BE2C (cell line): ENCODE results near the gene LINC00237.
A peak's percentile ranks its signal among the peaks of the same experiment; 100 is the strongest.

Experiments
- DNase-seq: peaks from one replicate; pipeline ENCODE4 v3.0.0-alpha.2; 2020
- H3K27me3 ChIP-seq: fragments of 250-450 bp; sonication (Bioruptor Pico); 2 replicates; pipeline ENCODE4 v1.5.1; 2020; ENCODE audit warnings: mild to moderate bottlenecking
- H3K36me3 ChIP-seq: fragments of 250-450 bp; sonication (Bioruptor Pico); 2 replicates; pipeline ENCODE4 v1.5.1; 2020; ENCODE audit warnings: mild to moderate bottlenecking
- H3K4me1 ChIP-seq: fragments of 250-450 bp; sonication (Bioruptor Pico); 2 replicates; pipeline ENCODE4 v1.5.1; 2020
- H3K4me3 ChIP-seq: 2 replicates; pipeline ENCODE4 v1.5.1; 2011; ENCODE audit warnings: low read depth, low read length
- H3K9me3 ChIP-seq: fragments of 250-450 bp; sonication (Bioruptor Pico); 2 replicates; pipeline ENCODE4 v1.5.1; 2020
- TF ChIP-seq, protein P1 (sequence below): IDR thresholded peaks from 2 replicates; pipeline ENCODE4 v1.5.1; 2012; ENCODE audit warnings: mild to moderate bottlenecking, low read depth, low read length

Gene LINC00237

GRCh38 chr20:21127201-21127981 is 21.2 kb upstream of the LINC00237 start:
- H3K27me3 ChIP-seq, result no peaks in the 10 kb centered on the region
- H3K4me1 ChIP-seq, result no peaks in the 10 kb centered on the region; the same call in 1 of the 2 replicates
- TF ChIP-seq, protein P1, sequence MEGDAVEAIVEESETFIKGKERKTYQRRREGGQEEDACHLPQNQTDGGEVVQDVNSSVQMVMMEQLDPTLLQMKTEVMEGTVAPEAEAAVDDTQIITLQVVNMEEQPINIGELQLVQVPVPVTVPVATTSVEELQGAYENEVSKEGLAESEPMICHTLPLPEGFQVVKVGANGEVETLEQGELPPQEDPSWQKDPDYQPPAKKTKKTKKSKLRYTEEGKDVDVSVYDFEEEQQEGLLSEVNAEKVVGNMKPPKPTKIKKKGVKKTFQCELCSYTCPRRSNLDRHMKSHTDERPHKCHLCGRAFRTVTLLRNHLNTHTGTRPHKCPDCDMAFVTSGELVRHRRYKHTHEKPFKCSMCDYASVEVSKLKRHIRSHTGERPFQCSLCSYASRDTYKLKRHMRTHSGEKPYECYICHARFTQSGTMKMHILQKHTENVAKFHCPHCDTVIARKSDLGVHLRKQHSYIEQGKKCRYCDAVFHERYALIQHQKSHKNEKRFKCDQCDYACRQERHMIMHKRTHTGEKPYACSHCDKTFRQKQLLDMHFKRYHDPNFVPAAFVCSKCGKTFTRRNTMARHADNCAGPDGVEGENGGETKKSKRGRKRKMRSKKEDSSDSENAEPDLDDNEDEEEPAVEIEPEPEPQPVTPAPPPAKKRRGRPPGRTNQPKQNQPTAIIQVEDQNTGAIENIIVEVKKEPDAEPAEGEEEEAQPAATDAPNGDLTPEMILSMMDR, result no peak
- peaks cover 6% of the 10 kb centered on the region for H3K36me3 ChIP-seq
- no peaks in the 10 kb centered on the region for H3K9me3 ChIP-seq
- peak overlapping the region; percentile 88 for H3K4me3 ChIP-seq
- no peak for DNase-seq

DNA sequence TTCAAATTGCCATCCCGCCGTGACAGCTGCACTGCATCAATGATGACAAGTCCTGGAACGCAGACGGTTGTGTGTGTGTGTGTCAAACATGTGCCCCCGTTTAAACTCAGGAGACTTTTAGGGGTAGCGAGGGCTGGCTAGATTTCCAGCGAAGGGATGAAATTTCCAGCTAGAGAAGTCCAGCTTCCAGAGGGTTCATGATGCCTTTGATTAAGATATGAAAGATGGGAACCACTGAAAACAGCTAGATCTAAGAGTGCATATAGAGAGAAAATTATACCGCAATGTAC is 20.4 kb upstream of the LINC00237 start:
- TF ChIP-seq, protein P1, result no peak
- Histone ChIP-seq H3K4me1 (no peaks in the 10 kb centered on the region; the same call in 1 of the 2 replicates), H3K36me3 (no peaks in the 10 kb centered on the region), H3K27me3 (no peaks in the 10 kb centered on the region), H3K4me3 (peak overlapping the region; percentile 88), H3K9me3 (no peaks in the 10 kb centered on the region)
- no peak for DNase-seq

- no peaks in the 10 kb centered on the region for H3K27me3 ChIP-seq
- no peaks in the 10 kb centered on the region; the same call in 1 of the 2 replicates for H3K4me1 ChIP-seq
- peak within 1 kb of the TSS; percentile 88 for H3K4me3 ChIP-seq
- H3K9me3 ChIP-seq, result no peaks in the 10 kb centered on the region
- DNase-seq, result peak; percentile 99
- TF ChIP-seq, protein P1, result peak; percentile 31
- no peaks in the 10 kb centered on the region for H3K36me3 ChIP-seq
These were observed 19.9 kb upstream of the LINC00237 start, which contains the start of gene KIZ for GRCh38 chr20:21125849-21126580. Gene KIZ (plus strand): TSS chr20:21126082. CDS start chr20:21126116, 34 bp downstream.

DNA sequence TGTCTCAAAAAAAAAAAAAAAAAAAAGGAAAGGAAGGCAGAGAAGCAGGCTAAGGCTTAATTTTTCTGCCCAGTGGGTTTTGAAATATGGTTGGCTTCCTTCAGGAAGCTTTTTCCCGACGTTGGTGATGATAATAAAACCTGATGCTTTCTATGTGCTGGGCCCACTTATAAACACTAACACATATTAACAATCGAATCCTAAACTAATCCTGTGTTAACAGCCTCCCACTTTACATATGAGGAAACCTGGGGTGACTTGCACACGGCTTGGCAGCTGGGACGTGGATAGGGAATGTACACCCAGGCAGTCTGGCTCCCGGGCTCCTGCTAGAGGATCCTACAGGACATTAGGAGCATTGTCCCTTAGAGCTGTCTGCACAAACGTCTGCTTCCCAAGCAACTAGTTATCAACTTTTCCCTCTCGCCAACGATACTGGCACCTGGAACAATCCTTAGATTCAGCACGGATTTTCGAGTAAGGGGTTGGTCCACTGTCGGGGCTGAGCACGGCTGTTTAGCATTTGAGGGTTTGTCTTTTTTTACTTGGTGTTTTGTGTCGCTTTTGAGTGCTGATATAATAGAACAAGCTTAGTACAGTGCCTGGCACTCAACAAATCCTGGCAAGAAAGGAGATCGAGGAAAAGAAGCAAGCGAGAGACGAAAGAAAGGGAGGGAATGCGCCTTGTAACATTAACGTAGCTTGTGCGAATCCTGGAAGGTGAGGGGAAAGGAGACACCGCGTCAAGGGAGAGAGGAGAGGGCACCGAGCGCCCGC is 19.1 kb upstream of the LINC00237 start:
- peak; percentile 72 for DNase-seq
- Histone ChIP-seq H3K9me3 (no peaks in the 10 kb centered on the region), H3K36me3 (no peaks in the 10 kb centered on the region), H3K4me1 (no peaks in the 10 kb centered on the region; the same call in 1 of the 2 replicates), H3K4me3 (peak overlapping the region; percentile 80), H3K27me3 (no peaks in the 10 kb centered on the region)
- TF ChIP-seq, protein P1, result peak; percentile 44

DNA sequence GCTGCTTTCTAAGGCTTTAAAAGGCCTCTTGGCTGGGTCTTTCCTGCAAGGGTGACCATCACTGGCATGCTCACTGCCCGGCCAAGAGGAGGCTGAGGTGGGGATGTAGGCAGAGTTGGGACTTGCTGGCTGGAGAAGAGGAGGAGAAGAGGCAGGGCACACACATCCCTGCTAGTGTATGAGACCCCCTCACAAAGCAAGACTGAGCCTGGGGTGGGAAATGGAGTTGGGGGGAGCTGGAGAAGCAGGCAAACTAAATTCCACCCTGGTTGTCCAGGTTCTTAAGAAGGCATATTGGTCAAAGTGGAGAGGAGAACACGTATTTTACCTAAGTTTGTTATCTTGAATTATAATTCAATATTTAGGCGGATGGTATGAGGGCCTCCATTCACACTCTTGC is 18.0 kb upstream of the LINC00237 start:
- Histone ChIP-seq H3K27me3 (no peaks in the 10 kb centered on the region), H3K4me1 (no peaks in the 10 kb centered on the region; the same call in 1 of the 2 replicates), H3K9me3 (no peaks in the 10 kb centered on the region), H3K4me3 (no peak overlapping the region), H3K36me3 (no peaks in the 10 kb centered on the region)
- TF ChIP-seq, protein P1, result no peak
- DNase-seq, result no peak
